Superior temporal gyrus (tissue), 1 donor: Measurements from ENCODE around the gene DAPK1.

Source experiments
- DNase-seq: peaks from one replicate; pipeline ENCODE4 v3.0.0-alpha.2; 2016; ENCODE audit errors: extremely low spot score

DAPK1 gene

GRCh38 chr9:87685441-87685840 is 187.8 kb downstream of the DAPK1 start:
- no peak for DNase-seq

DNA sequence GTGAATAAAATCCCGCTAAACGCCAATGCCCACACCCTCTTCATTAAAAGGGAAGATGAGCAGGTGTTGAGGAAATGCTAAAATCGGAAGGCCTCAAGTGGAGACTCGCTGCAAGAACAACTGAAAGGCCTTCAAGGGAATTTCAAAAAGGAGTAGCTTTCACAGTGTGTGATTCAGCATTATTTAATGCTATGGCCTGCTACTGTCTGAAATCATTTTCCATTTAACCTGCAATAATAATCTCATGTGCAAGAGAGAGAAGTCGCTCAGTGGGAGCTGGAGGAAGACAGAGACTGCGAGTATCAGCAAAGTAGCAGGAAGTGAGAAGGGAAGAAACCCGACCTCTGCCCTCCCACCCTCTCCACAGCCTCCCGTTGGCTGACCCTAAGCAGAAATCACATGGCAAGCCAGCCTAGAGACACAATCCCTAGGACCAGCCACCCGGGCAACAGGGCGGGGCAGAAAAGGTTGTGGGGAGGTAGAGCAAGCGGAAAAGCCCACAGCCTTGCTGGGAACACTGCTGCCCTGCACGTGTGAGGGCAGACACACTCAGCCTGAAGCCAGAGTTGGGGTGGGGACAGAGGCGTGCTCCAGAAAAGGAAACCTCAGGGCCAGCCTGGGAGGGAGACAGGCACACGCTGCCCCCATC is 188.3 kb downstream of the DAPK1 start:
- DNase-seq, result no peak

- DNase-seq, result peak; percentile 51
These were observed 188.9 kb downstream of the DAPK1 start for GRCh38 chr9:87686520-87687090.

DNA sequence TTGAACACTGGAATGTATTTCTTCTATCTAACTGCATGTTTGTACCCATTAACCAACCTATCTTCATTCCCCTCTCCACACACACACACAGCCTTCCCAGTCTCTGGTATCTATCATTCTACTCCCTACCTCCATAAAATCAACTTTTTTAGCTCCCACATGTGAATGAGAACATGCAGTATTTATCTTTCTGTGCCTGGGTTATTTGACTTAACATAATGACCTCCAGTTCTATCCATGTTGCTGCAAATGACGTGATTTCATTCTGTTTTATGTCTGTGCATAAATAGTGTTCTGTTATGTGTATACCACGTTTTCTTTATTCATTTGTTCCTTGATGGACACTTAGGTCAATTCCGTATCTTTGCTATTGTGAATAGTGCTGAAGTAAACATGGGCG is 189.5 kb downstream of the DAPK1 start:
- no peak for DNase-seq

GRCh38 chr9:87694236-87694755 is 196.6 kb downstream of the DAPK1 start:
- no peak for DNase-seq

DNA sequence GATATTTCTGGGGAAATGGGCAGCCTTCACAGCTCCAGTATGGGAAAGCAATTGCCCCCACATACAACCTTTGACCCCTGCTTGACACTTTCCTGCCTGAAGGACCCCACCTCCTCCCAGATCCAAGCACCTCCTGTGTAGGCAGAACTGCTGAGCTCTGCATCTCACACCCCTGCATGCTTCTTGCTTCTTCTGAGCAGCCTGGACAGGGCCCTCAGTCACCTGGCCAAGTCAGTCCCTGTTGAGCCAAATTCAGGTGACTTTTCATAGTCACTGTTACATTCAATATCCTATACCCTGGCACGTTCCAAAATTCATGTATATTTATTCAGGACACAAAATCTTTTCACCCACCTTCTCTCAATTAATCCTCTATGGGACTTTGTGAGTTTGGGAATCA is 197.9 kb downstream of the DAPK1 start:
- no peak for DNase-seq

- no peak for DNase-seq
These were observed 199.0 kb downstream of the DAPK1 start for GRCh38 chr9:87696641-87697040.

- no peak for DNase-seq
These were observed 200.6 kb downstream of the DAPK1 start for GRCh38 chr9:87698069-87698809.

- no peak for DNase-seq
These were observed 202.2 kb downstream of the DAPK1 start for GRCh38 chr9:87699835-87700234.

DNA sequence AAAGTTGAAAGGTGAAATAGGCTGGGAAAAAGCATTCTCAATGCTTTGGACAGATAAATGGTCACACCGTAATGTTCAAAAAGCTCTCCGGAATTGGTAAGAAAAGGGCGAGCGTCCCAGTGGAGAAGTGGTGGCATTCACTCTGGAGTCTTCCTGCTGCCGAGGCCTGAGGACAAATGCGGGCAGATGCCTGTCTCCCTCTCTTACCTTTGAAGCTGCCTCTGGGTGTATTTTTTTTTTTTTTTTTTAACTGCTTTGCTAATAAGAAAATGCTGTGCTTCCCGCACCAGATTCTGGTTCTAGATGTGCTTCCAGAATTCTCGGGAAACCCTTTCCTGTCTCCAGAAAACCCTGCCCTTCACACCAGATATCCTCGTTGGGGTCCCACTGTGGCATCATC is 203.8 kb downstream of the DAPK1 start:
- no peak for DNase-seq

GRCh38 chr9:87701931-87702421 is 204.3 kb downstream of the DAPK1 start:
- DNase-seq, result no peak

- no peak for DNase-seq
These were observed 205.3 kb downstream of the DAPK1 start for GRCh38 chr9:87702921-87703320.

DNA sequence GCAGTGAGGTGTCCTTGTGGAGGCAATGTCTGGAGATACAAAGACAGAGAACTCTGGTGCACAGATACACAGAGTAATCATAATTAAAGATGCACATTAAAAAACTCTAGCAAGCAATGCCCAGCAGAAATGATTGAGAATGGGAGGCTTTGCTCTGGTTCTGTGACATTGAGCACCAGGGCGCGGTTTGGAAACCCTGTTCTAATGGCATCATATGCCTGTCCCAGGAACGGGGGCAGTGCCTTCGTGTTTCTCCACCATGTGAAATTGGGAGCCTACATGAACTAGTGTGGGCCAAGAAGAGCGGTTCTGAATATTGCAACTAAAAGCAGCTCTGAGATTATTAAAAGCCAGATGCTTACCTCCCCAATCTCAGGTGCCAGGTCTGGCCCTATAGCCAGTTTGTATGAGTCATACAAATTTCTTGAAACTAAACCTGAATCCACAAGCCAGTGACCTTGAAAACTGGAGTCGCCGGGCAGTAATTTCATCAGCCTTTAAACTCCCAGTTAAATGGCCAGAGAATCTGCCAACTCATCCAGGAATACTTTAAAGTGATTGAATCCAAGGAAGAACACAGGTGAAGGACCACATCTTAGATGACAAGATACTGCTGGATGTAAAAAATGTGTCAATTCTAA is 206.1 kb downstream of the DAPK1 start:
- no peak for DNase-seq

GRCh38 chr9:87704342-87704741 is 206.7 kb downstream of the DAPK1 start:
- no peak for DNase-seq

GRCh38 chr9:87706066-87706739 is 208.5 kb downstream of the DAPK1 start:
- no peak for DNase-seq

- peak; percentile 57 for DNase-seq
These were observed 210.3 kb downstream of the DAPK1 start for GRCh38 chr9:87707805-87708506.

DNA sequence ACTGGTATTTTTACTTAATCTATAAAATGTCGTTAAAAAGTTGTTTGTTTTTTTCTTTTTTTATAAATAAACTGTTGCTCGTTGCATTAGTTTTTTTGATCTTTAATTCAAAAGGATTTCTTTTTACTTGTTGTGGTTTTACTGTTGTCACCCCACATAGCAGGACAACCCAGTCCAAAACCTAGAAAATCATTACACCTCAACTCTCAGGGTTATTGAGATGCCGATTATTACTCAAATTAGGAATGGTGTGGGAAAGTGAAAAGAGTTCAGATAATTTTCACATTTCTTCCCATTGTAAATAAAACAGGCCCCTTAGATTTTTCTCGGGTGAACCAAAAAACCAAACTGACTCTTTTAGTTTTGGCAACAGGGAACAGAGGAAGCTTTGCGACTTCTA is 210.9 kb downstream of the DAPK1 start:
- DNase-seq, result no peak

- no peak for DNase-seq
These were observed 211.5 kb downstream of the DAPK1 start for GRCh38 chr9:87708986-87709728.

DNA sequence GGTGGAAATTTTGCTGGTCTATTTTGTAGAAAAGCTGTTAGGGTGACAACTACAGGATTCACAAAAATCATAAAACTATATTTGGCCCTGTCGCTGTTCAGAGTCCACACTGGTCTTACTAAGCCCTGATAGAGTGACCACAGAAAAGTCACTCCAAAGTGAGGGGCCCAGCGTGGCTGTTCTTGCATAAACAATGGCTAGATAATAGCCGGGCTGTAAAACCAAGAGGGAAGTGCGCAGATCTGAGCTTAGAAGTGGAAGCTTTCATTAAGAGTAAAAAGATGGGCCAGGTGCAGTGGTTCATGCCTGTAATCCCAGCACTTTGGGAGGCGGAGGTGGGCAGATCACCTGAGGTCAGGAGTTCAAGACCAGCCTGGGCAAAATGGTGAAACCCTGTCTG is 212.8 kb downstream of the DAPK1 start:
- no peak for DNase-seq
